ENCODE measurements around the gene SPATA9.
"Not testable (repeated sequence)": the region's sequence is repeated elsewhere in the genome, so short reads cannot be mapped to it uniquely, and the experiment has no call there.

The SPATA9 gene

GRCh38 chr5:95646226-95646568 lies 36.6 kb downstream of the SPATA9 start:
- DNase-seq (ENCODE audit: low read depth in 4 of 4, low spot score in 1 of 4): not testable (repeated sequence)

GRCh38 chr5:95644351-95645042 lies 38.3 kb downstream of the SPATA9 start:
- DNase-seq (ENCODE audit: low read depth in 4 of 4, low spot score in 1 of 4): no peak

- DNase-seq (ENCODE audit: low read depth in 4 of 4, low spot score in 1 of 4): no peak
Measured at GRCh38 chr5:95643152-95643551, 39.6 kb downstream of the SPATA9 start.

GRCh38 chr5:95641741-95642220 lies 41.0 kb downstream of the SPATA9 start:
- DNase-seq (ENCODE audit: low read depth in 4 of 4, low spot score in 1 of 4): no peak

GRCh38 chr5:95638632-95639031 lies 44.2 kb downstream of the SPATA9 start:
- no peak for DNase-seq (ENCODE audit: low read depth in 4 of 4, low spot score in 1 of 4)

GRCh38 chr5:95634081-95634480 lies 48.7 kb downstream of the SPATA9 start:
- DNase-seq (ENCODE audit: low read depth in 4 of 4, low spot score in 1 of 4): no peak

GRCh38 chr5:95633671-95634070 lies 49.1 kb downstream of the SPATA9 start:
- no peak for DNase-seq (ENCODE audit: low read depth in 4 of 4, low spot score in 1 of 4)

- not testable (repeated sequence) for DNase-seq (ENCODE audit: low read depth in 4 of 4, low spot score in 1 of 4)
Measured at GRCh38 chr5:95632942-95633341, 49.8 kb downstream of the SPATA9 start.

GRCh38 chr5:95631991-95632675 lies 50.7 kb downstream of the SPATA9 start:
- DNase-seq (ENCODE audit: low read depth in 4 of 4, low spot score in 1 of 4): peak in 3 of 4 experiments; percentile 43 to 55 (median 54)

GRCh38 chr5:95631255-95631958 lies 51.4 kb downstream of the SPATA9 start:
- no peak for DNase-seq (ENCODE audit: low read depth in 4 of 4, low spot score in 1 of 4)

GRCh38 chr5:95630394-95630917 lies 52.3 kb downstream of the SPATA9 start:
- no peak for DNase-seq (ENCODE audit: low read depth in 4 of 4, low spot score in 1 of 4)

GRCh38 chr5:95628933-95629332 lies 53.9 kb downstream of the SPATA9 start:
- DNase-seq (ENCODE audit: low read depth in 4 of 4, low spot score in 1 of 4): no peak

GRCh38 chr5:95627971-95628810 lies 54.6 kb downstream of the SPATA9 start:
- DNase-seq (ENCODE audit: low read depth in 4 of 4, low spot score in 1 of 4): no peak

- no peak for DNase-seq (ENCODE audit: low read depth in 4 of 4, low spot score in 1 of 4)
Measured at GRCh38 chr5:95626701-95627100, 56.1 kb downstream of the SPATA9 start.

GRCh38 chr5:95624368-95624767 lies 58.4 kb downstream of the SPATA9 start:
- DNase-seq (ENCODE audit: low read depth in 4 of 4, low spot score in 1 of 4): no peak

GRCh38 chr5:95623706-95624105 lies 59.1 kb downstream of the SPATA9 start:
- DNase-seq (ENCODE audit: low read depth in 4 of 4, low spot score in 1 of 4): no peak

- DNase-seq (ENCODE audit: low read depth in 4 of 4, low spot score in 1 of 4): no peak
Measured at GRCh38 chr5:95621839-95622629, 60.8 kb downstream of the SPATA9 start.

- peak in 2 of 4 experiments; percentile 23 to 30 for DNase-seq (ENCODE audit: low read depth in 4 of 4, low spot score in 1 of 4)
Measured at GRCh38 chr5:95620870-95621838, 61.6 kb downstream of the SPATA9 start.

Data from stimulated activated CD4-positive, alpha-beta T cell treated with anti-CD3 and anti-CD28 coated beads, Interleukin-1b, Interleukin-23, amount 100 ng/mL, for 24 hours (primary cell).